ENCODE results near the gene SIN3A.
A peak's percentile ranks its signal among the peaks of the same experiment; 100 is the strongest.
"Not testable (repeated sequence)": the region's sequence is repeated elsewhere in the genome, so short reads cannot be mapped to it uniquely, and the experiment has no call there.

Gene SIN3A

GRCh38 chr15:75450307-75451201 is 936 bp downstream of the SIN3A start:
- DNase-seq (ENCODE audit: low read depth in 2 of 3, low spot score in 1 of 3), result peak; percentile 95 to 97 (median 96)

GRCh38 chr15:75449585-75450306 is 1.7 kb downstream of the SIN3A start:
- DNase-seq (ENCODE audit: low read depth in 2 of 3, low spot score in 1 of 3), result no peak

- not testable (repeated sequence) for DNase-seq (ENCODE audit: low read depth in 2 of 3, low spot score in 1 of 3)
Measured at GRCh38 chr15:75448171-75448570, 3.3 kb downstream of the SIN3A start.

GRCh38 chr15:75446151-75446550 is 5.3 kb downstream of the SIN3A start:
- peak in 1 of 3 donors; percentile 6 for DNase-seq (ENCODE audit: low read depth in 2 of 3, low spot score in 1 of 3)

- not testable (repeated sequence) for DNase-seq (ENCODE audit: low read depth in 2 of 3, low spot score in 1 of 3)
Measured at GRCh38 chr15:75445324-75445723, 6.2 kb downstream of the SIN3A start.

GRCh38 chr15:75443972-75444453 is 7.5 kb downstream of the SIN3A start:
- not testable (repeated sequence) for DNase-seq (ENCODE audit: low read depth in 2 of 3, low spot score in 1 of 3)

- no peak for DNase-seq (ENCODE audit: low read depth in 2 of 3, low spot score in 1 of 3)
Measured at GRCh38 chr15:75437721-75438120, 13.8 kb downstream of the SIN3A start.

GRCh38 chr15:75436881-75437280 is 14.6 kb downstream of the SIN3A start:
- no peak for DNase-seq (ENCODE audit: low read depth in 2 of 3, low spot score in 1 of 3)

GRCh38 chr15:75431682-75432081 is 19.8 kb downstream of the SIN3A start:
- DNase-seq (ENCODE audit: low read depth in 2 of 3, low spot score in 1 of 3), result no peak

GRCh38 chr15:75431270-75431669 is 20.2 kb downstream of the SIN3A start:
- DNase-seq (ENCODE audit: low read depth in 2 of 3, low spot score in 1 of 3), result no peak

- DNase-seq (ENCODE audit: low read depth in 2 of 3, low spot score in 1 of 3), result no peak
Measured at GRCh38 chr15:75430259-75430658, 21.2 kb downstream of the SIN3A start.

GRCh38 chr15:75428152-75428551 is 23.3 kb downstream of the SIN3A start:
- DNase-seq (ENCODE audit: low read depth in 2 of 3, low spot score in 1 of 3), result no peak

- no peak for DNase-seq (ENCODE audit: low read depth in 2 of 3, low spot score in 1 of 3)
Measured at GRCh38 chr15:75425966-75426500, 25.5 kb downstream of the SIN3A start.

GRCh38 chr15:75422554-75422953 is 28.9 kb downstream of the SIN3A start:
- no peak for DNase-seq (ENCODE audit: low read depth in 2 of 3, low spot score in 1 of 3)

GRCh38 chr15:75420698-75421097 is 30.8 kb downstream of the SIN3A start:
- no peak for DNase-seq (ENCODE audit: low read depth in 2 of 3, low spot score in 1 of 3)

GRCh38 chr15:75416584-75416983 is 34.9 kb downstream of the SIN3A start:
- DNase-seq (ENCODE audit: low read depth in 2 of 3, low spot score in 1 of 3), result no peak

- DNase-seq (ENCODE audit: low read depth in 2 of 3, low spot score in 1 of 3), result no peak
Measured at GRCh38 chr15:75410196-75410595, 41.3 kb downstream of the SIN3A start.

GRCh38 chr15:75407083-75407482 is 44.4 kb downstream of the SIN3A start:
- no peak for DNase-seq (ENCODE audit: low read depth in 2 of 3, low spot score in 1 of 3)

- DNase-seq (ENCODE audit: low read depth in 2 of 3, low spot score in 1 of 3), result no peak
Measured at GRCh38 chr15:75403892-75404291, 47.6 kb downstream of the SIN3A start.

- DNase-seq (ENCODE audit: low read depth in 2 of 3, low spot score in 1 of 3), result no peak
Measured at GRCh38 chr15:75397494-75397893, 54.0 kb downstream of the SIN3A start.

GRCh38 chr15:75389791-75390382 is 61.6 kb downstream of the SIN3A start:
- no peak for DNase-seq (ENCODE audit: low read depth in 2 of 3, low spot score in 1 of 3)

Data from stimulated activated CD4-positive, alpha-beta T cell treated with anti-CD3 and anti-CD28 coated beads, Interleukin-12 subunit alpha, Interleukin-12 subunit beta, amount 100 ng/mL, for 48 hours (primary cell).